WTC11 (cell line): ENCODE data around the gene C12orf50. TPM values are rescaled to one million over a fixed set of nuclear protein-coding genes. Genes with fewer than 3 reads are reported as not detected.

Experiments
- ATAC-seq: fragments of 200-7000 bp; cut with Tn5 transposase; 2 replicates; pipeline ENCODE4 v1.10.0; 2021; ENCODE audit warnings: mild to moderate bottlenecking, moderate library complexity
- CTCF ChIA-PET: fragments of 300-600 bp; sonication (Branson Sonifier 250); formaldehyde crosslinking; loops from one replicate; lab custom pipeline; 2021; ENCODE audit warnings: antibody characterized with exemption; lab: Charles Lee
- POLR2A ChIA-PET: fragments of 350-600 bp; sonication (Branson Sonifier 250); formaldehyde crosslinking; loops from one replicate; lab custom pipeline; 2021; ENCODE audit warnings: antibody characterized with exemption; lab: Charles Lee
- DNase-seq: peaks from one replicate; pipeline ENCODE4 v3.0.0; 2021; ENCODE audit warnings: low spot score
- H3K27ac Mint-ChIP-seq: 2 replicates; pipeline ENCODE4 v1.8.0; 2021; ENCODE audit warnings: mixed read lengths
- H3K27me3 Mint-ChIP-seq: 2 replicates; pipeline ENCODE4 v1.8.0; 2021; ENCODE audit warnings: low read depth, mild to moderate bottlenecking, moderate library complexity, mixed read lengths
- H3K36me3 Mint-ChIP-seq: 2 replicates; pipeline ENCODE4 v1.8.0; 2021; ENCODE audit warnings: mixed read lengths
- H3K4me1 Mint-ChIP-seq: 2 replicates; pipeline ENCODE4 v1.8.0; 2022; ENCODE audit warnings: mixed read lengths
- H3K4me3 Mint-ChIP-seq: 2 replicates; pipeline ENCODE4 v1.8.0; 2021; ENCODE audit warnings: mild to moderate bottlenecking, moderate library complexity, mixed read lengths
- H3K9me3 Mint-ChIP-seq: 2 replicates; pipeline ENCODE4 v1.8.0; 2021; ENCODE audit warnings: mixed read lengths
- AFF4 ChIP-seq: sonication (generic); formaldehyde crosslinking; IDR thresholded peaks from 2 replicates; pipeline ENCODE4 v1.8.1; 2023; ENCODE audit warnings: mild to moderate bottlenecking, missing genetic modification reagents, borderline replicate concordance
- ARID4B ChIP-seq: sonication (generic); formaldehyde crosslinking; IDR thresholded peaks from 2 replicates; pipeline ENCODE4 v1.8.0; 2023; ENCODE audit warnings: missing genetic modification reagents, mild to moderate bottlenecking, borderline replicate concordance
- ATF2 ChIP-seq: sonication (generic); formaldehyde crosslinking; IDR thresholded peaks from 2 replicates; pipeline ENCODE4 v1.8.1; 2022; ENCODE audit warnings: low read depth, missing genetic modification reagents, borderline replicate concordance
- E2F1 ChIP-seq: sonication (generic); formaldehyde crosslinking; IDR thresholded peaks from 2 replicates; pipeline ENCODE4 v1.8.0; 2022; ENCODE audit warnings: mild to moderate bottlenecking, missing genetic modification reagents
- E2F4 ChIP-seq: sonication (generic); formaldehyde crosslinking; IDR thresholded peaks from 2 replicates; pipeline ENCODE4 v1.8.1; 2022; ENCODE audit warnings: low read depth, mild to moderate bottlenecking, moderate library complexity, missing genetic modification reagents, borderline replicate concordance
- ETV6 ChIP-seq: sonication (generic); formaldehyde crosslinking; IDR thresholded peaks from 2 replicates; pipeline ENCODE4 v1.8.1; 2022; ENCODE audit warnings: mild to moderate bottlenecking, missing genetic modification reagents
- GABPB1 ChIP-seq: sonication (generic); formaldehyde crosslinking; IDR thresholded peaks from 2 replicates; pipeline ENCODE4 v1.8.1; 2023; ENCODE audit warnings: mild to moderate bottlenecking, missing genetic modification reagents
- IRF2 ChIP-seq: sonication (generic); formaldehyde crosslinking; IDR thresholded peaks from 2 replicates; pipeline ENCODE4 v1.8.0; 2022; ENCODE audit warnings: low read depth, missing genetic modification reagents, borderline replicate concordance
- JAZF1 ChIP-seq: fragments of 250-450 bp; sonication (Bioruptor Pico); IDR thresholded peaks from 2 replicates; pipeline ENCODE4 v1.9.0; 2021; ENCODE audit warnings: moderate library complexity, mild to moderate bottlenecking, inconsistent platforms
- MXD4 ChIP-seq: fragments of 250-450 bp; sonication (Bioruptor Pico); IDR thresholded peaks from 2 replicates; pipeline ENCODE4 v1.8.0; 2021; ENCODE audit warnings: mild to moderate bottlenecking, moderate library complexity, borderline replicate concordance
- SOX15 ChIP-seq: fragments of 250-450 bp; sonication (Bioruptor Pico); IDR thresholded peaks from 2 replicates; pipeline ENCODE4 v1.9.0; 2021; ENCODE audit warnings: mild to moderate bottlenecking
- ZBTB21 ChIP-seq: sonication (generic); formaldehyde crosslinking; IDR thresholded peaks from 2 replicates; pipeline ENCODE4 v1.8.1; 2023; ENCODE audit warnings: mild to moderate bottlenecking, missing genetic modification reagents, borderline replicate concordance
- ZNF423 ChIP-seq: fragments of 250-450 bp; sonication (Bioruptor Pico); IDR thresholded peaks from 2 replicates; pipeline ENCODE4 v2.1.2; 2022; ENCODE audit warnings: mild to moderate bottlenecking, moderate library complexity
- ZNF671 ChIP-seq: fragments of 250-450 bp; sonication (Bioruptor Pico); IDR thresholded peaks from 2 replicates; pipeline ENCODE4 v1.8.0; 2021; ENCODE audit warnings: mild to moderate bottlenecking
- total RNA-seq: library from RNA; stranded (reverse); gene quantifications from 3 replicates; pipeline ENCODE4 v1.2.3, GENCODE V29; 2021
- TF ChIP-seq, protein P1 (sequence below): fragments of 250-450 bp; sonication (Bioruptor Pico); IDR thresholded peaks from 2 replicates; pipeline ENCODE4 v1.9.0; 2021; ENCODE audit warnings: mild to moderate bottlenecking
- TF ChIP-seq, protein P2 (sequence below): sonication (generic); formaldehyde crosslinking; IDR thresholded peaks from 2 replicates; pipeline ENCODE4 v1.8.1; 2023; ENCODE audit warnings: mild to moderate bottlenecking, missing genetic modification reagents

Gene C12orf50
- total RNA-seq, 1 experiment from 2014 or later = not detected

DNA sequence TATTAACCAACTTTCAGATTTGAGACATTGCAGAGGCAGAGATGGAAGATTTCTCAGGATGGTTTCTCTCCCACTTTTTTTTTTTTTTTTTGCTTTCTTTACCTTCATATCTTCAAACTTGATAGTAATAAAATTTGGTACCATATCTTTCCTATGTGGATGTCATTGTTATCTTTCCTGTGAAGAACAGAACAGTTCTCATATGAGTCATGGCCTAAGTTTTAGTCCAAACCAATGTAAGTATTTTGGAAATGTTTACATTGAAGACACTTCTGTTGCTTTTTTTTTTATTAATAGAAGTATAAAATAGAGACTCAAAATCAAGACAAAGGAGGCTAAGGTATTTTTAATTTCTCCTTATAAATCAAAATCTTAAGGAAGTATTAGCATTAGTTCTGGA is 95.2 kb downstream of the C12orf50 start:
- H3K4me1 Mint-ChIP-seq = 0 out of 2 replicates have a peak, but pooled peaks cover under 1% of the 10 kb centered on the region
- peaks cover 8% of the 10 kb centered on the region for H3K36me3 Mint-ChIP-seq
- ATAC-seq = no peak
- POLR2A ChIA-PET = no interaction called here
- CTCF ChIA-PET = no interaction called here
- TF ChIP-seq IRF2 (no peak), ZNF671 (no peak), MXD4 (CRISPR knock-in tag) (no peak)
- TF ChIP-seq, protein P1, sequence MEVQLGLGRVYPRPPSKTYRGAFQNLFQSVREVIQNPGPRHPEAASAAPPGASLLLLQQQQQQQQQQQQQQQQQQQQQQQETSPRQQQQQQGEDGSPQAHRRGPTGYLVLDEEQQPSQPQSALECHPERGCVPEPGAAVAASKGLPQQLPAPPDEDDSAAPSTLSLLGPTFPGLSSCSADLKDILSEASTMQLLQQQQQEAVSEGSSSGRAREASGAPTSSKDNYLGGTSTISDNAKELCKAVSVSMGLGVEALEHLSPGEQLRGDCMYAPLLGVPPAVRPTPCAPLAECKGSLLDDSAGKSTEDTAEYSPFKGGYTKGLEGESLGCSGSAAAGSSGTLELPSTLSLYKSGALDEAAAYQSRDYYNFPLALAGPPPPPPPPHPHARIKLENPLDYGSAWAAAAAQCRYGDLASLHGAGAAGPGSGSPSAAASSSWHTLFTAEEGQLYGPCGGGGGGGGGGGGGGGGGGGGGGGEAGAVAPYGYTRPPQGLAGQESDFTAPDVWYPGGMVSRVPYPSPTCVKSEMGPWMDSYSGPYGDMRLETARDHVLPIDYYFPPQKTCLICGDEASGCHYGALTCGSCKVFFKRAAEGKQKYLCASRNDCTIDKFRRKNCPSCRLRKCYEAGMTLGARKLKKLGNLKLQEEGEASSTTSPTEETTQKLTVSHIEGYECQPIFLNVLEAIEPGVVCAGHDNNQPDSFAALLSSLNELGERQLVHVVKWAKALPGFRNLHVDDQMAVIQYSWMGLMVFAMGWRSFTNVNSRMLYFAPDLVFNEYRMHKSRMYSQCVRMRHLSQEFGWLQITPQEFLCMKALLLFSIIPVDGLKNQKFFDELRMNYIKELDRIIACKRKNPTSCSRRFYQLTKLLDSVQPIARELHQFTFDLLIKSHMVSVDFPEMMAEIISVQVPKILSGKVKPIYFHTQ (CRISPR knock-in tag) = no peak
- TF ChIP-seq, all 79 proteins: peak for 0
- no peak overlapping the region for H3K4me3 Mint-ChIP-seq
- H3K27me3 Mint-ChIP-seq = peaks cover 51% of the 10 kb centered on the region
- peaks cover 31% of the 10 kb centered on the region for H3K9me3 Mint-ChIP-seq
- H3K27ac Mint-ChIP-seq = no peak overlapping the region
- DNase-seq = no peak

GRCh38 chr12:87931812-87932211 is 97.4 kb downstream of the C12orf50 start:
- DNase-seq (no peak), ATAC-seq (no peak)
- ChIA-PET POLR2A (no interaction called here), CTCF (no interaction called here)
- peaks cover 8% of the 10 kb centered on the region for H3K36me3 Mint-ChIP-seq
- H3K4me3 Mint-ChIP-seq = no peak overlapping the region
- H3K4me1 Mint-ChIP-seq = no peaks in the 10 kb centered on the region
- H3K27ac Mint-ChIP-seq = no peak overlapping the region
- peaks cover 30% of the 10 kb centered on the region for H3K27me3 Mint-ChIP-seq
- peaks cover 19% of the 10 kb centered on the region for H3K9me3 Mint-ChIP-seq
- TF ChIP-seq JAZF1 (CRISPR knock-in tag) (no peak), ATF2 (CRISPR knock-in tag) (no peak), ZNF423 (CRISPR knock-in tag) (no peak), E2F1 (CRISPR knock-in tag) (no peak), E2F4 (CRISPR knock-in tag) (no peak), ARID4B (no peak), ZBTB21 (CRISPR knock-in tag) (no peak), ETV6 (CRISPR knock-in tag) (no peak), AFF4 (CRISPR knock-in tag) (no peak), SOX15 (no peak), GABPB1 (no peak)
- TF ChIP-seq, protein P2, sequence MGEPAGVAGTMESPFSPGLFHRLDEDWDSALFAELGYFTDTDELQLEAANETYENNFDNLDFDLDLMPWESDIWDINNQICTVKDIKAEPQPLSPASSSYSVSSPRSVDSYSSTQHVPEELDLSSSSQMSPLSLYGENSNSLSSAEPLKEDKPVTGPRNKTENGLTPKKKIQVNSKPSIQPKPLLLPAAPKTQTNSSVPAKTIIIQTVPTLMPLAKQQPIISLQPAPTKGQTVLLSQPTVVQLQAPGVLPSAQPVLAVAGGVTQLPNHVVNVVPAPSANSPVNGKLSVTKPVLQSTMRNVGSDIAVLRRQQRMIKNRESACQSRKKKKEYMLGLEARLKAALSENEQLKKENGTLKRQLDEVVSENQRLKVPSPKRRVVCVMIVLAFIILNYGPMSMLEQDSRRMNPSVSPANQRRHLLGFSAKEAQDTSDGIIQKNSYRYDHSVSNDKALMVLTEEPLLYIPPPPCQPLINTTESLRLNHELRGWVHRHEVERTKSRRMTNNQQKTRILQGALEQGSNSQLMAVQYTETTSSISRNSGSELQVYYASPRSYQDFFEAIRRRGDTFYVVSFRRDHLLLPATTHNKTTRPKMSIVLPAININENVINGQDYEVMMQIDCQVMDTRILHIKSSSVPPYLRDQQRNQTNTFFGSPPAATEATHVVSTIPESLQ (CRISPR knock-in tag) = no peak
